Activated CD8-positive, alpha-beta memory T cell treated with anti-CD3 and anti-CD28 coated beads, Interleukin-2, amount 50 U/mL, for 1 hour (primary cell): Measurements from ENCODE around the gene MAJIN.
A peak's percentile ranks its signal among the peaks of the same experiment; 100 is the strongest.

Source experiments
- DNase-seq: peaks from one replicate; pipeline ENCODE4 v3.0.0-alpha.2; 2020; ENCODE audit errors: extremely low read depth

MAJIN gene

GRCh38 chr11:64911689-64912088 is 60.2 kb downstream of the MAJIN start:
- DNase-seq, result no peak

DNA sequence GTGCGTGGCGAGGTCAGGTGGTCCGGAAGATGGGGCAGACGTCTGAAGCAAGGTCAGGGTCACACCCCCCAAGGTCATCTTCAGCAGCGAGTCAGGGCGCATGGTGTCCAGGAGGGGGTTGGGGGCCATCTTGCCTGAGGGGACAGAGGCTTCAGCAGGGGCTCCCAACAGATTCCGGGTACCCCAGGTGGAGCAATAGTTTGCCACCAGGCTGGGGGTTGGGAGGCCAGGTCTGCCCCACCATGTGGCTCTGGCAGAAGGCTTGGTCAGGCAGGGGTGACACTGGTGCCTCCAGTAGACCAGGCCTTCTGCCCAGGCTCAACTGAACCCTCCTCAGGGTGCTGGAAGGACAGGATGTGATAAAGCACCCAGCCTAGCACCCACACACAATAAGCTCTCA is 60.8 kb downstream of the MAJIN start:
- DNase-seq, result no peak

DNA sequence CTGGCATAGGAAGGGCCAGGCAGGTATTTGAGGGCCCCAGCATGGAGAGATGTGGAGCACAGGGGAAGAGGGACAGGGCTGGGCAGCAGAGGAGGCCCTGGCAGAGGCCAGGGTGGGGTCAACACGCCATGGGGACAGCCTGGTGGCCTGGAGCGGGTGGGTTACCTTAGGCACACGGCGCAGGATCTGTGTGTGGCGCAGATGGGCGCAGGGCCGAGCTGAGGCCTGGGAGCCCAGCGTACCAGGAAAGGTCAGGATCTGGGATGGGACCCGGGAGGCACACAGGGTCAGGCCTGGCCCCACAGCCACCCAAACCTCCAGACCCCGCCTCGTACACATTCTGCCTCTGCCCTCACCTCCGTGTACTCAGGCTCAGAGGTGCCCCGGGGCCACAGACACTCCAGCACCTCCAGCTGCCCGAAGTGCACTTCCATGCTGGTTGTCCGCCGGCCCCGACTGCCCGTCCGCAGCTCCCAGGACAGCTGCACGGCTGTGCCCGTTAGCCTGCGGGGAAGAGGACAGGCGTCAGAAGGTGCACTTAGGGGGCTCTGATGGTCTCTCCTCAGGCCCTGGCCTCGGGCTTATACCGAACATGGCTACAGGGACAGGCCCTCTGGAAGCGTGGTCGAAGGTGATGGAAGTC is 61.3 kb downstream of the MAJIN start:
- no peak for DNase-seq

DNA sequence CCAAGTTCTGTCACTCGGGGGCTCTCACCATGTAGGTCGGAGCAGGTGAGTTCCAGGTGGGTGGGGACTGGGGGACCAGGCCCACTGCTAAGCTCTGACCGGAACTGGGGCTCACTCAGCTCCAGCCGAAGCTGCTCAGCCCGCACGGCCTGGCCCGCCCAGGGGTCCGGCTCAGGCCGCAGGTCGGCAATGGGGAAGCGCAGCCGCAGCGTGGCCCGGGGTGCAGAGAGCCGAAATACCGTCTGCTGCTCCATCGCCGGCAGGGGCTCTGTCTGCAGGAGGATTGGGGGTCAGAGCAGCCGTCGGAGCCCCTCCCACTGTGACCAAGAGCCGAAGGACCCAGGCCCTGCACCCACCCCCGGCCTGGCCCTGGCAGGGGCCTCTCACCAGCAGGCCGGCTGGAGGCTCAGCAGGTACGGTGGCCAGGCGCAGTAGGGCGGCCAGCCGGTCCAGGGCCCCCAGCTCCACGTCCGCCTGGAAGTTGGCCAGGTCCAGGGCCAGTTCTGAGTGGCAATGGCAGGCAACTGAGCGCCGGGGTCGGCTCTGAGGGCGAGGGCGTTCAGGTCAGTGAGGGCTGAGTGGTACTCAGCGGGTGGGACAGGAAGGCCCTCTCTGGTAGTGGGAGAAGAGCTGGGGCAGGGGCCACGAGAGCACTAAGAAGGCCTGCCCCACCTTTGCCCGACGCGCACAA is 62.1 kb downstream of the MAJIN start:
- DNase-seq, result no peak

- DNase-seq, result no peak
Observed at GRCh38 chr11:64908766-64909165, 63.1 kb downstream of the MAJIN start.

GRCh38 chr11:64906314-64906635 is 65.6 kb downstream of the MAJIN start:
- DNase-seq, result no peak

DNA sequence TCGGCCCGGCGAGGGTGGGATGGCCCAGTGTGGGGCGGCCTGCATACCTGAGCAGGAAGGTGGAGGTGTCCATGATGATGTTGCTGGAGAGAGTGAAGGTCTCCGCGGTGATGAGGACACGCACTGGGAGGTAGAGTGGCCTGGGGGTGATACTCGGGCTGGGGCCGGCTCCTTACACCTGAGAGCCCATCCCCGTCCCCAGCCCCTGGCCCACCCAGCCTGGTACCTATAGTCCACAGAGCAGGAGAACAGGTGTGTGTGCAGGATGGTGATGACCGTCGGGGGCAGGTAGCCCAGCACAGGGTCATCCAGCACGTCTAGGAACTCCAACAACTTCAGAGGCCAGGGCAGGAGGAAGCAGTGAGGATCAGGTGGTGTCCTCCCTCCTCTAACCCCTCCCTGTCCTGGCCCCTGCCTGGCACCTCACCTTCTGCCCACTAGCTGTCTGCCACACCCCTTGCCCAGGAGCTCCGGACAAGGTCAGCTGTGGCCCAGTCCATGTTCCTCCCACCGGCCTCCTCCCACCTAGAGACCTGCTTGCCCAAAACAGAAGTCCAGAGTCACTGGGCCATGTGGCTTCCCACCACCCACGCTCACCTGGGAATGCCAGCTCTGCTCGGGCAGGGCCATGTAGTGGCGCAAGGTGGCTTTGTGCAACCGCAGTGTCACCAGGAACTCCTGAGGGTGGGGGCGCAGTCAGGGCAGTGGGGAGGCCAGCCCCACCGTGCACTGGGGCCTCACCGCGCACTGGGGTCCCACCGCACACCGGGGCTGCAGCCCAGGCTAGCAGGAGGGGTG is 66.2 kb downstream of the MAJIN start:
- no peak for DNase-seq

GRCh38 chr11:64903291-64903833 is 68.5 kb downstream of the MAJIN start:
- DNase-seq, result no peak

DNA sequence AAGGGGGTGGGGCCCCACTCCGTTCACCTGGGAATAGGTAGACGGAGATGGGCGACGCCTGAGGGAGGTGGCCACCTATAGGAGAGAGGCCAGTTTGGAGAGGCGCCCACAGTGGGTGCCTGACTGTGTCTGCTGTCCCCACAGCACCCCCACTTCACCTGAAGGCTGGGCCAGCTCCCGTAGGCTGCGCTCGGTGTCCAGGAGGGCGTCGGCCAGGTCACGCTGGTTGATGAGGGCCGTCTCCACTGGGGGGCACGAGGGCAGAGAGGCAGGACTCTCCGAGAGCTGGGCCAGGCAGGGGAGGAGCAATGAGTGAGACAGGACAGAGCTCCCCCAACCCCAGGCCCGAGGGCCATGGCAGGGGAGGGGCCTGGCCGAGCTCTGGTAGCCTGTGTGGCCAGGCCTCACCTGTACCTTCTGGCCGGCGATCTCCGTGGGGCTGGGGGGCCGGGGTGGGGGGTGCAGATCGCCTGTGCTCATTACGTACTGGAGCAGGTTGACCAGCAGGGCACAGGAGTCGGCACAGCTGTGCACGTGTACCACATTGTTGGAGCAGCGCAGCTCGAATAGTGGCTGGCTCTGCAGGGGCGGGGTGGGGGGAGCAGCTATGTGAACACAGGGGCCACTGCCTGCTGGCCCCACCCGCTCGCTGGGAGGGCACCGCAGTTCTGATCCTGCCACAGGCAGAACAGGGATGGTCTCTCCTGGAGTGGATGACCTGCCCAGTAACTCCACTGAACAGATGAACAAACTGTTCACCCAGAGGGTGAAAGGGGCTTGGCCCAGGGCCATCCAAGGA is 69.6 kb downstream of the MAJIN start:
- no peak for DNase-seq

DNA sequence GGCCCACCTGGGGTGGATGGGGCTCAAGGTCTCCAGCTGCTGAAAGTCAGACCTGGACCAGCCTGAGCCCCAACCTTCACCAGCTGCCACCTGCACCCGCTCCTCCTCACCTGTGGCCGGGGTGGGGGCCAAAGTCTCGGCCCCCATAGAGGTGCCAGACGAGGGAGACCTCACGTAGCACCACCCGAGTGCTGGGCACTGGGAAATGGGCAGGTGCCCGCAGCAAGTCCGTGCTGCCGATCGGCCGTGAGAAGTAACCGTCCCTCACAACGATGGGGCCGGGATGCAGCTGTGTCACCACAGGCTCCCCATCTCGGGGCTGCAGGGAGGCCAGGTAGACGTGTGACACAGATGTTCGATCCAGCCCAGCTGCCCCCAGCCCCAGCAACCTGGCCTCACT is 71.1 kb downstream of the MAJIN start:
- DNase-seq, result no peak

DNA sequence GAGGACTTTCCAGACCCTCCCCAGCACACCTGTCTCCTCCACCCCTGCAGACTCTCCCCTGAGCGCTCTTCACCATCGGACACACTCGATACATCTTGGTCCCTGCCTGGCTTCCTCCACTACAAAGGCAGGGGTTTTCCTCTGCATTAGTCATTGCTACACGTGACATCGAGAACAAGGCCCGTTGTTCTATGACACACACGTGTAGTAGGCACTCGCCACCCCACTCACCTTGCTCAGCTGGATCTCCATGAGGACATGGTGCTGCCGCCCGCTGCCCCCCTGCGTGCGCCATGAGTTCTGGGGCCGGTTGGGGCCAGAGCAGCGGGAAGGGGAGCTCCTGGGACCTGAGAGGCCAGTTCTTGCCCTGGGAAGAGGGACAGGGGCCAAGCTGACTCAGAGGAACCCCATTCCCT is 71.6 kb downstream of the MAJIN start:
- peak; percentile 34 for DNase-seq

DNA sequence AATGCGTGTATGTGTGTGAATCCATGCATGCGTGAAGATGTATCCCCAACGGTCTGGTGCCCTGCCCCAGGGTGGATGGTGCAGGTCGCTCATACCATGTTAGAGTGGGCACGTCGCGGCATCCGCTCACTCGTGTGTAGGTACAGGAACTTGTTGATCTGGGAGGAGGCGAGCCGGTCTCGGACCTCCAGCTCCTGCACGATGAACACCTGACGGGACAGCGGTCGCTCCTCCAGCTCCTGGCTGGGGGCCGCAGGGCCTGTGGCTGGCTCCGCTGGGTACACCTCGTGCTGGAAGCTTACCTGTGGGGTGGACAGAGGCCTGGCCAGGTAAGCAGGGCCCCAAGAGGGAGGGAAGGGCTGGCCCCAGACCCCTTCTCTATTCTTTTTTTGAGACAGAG is 73.4 kb downstream of the MAJIN start:
- no peak for DNase-seq

GRCh38 chr11:64898076-64898445 is 73.8 kb downstream of the MAJIN start:
- DNase-seq, result no peak

DNA sequence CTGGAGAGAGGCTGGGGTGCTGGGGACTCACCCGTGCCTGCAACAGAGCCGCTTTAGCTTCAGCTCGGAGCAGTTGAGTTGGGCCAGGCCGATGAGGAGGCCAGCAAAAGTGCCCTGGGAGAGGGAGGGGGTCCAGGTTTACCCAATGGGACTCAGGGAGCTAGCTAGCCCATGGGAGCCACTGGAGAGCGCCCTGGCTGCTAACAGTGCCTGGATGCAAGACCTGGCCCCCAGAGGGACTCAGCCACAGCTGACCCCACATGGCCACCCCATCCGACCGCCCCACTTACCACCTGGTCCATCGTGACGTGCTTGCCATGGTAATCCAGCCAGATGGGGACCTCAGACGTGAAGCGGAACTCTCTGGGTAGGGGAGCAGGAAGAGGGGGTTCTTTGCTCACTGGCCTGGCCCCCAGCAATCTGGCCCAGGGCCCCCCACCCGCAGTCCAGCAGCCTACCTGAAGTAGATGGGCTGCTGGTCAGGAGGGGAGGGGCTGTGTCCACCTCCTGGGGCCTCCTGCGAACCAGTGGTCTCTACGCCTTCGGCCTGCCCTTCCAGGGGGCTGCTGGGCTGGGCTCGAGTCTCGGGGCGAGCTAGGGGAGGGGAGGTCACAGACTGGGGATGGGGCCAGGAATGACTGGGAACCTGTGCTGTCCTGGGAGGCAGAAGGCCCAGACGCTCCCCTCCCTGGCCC is 74.4 kb downstream of the MAJIN start:
- no peak for DNase-seq

DNA sequence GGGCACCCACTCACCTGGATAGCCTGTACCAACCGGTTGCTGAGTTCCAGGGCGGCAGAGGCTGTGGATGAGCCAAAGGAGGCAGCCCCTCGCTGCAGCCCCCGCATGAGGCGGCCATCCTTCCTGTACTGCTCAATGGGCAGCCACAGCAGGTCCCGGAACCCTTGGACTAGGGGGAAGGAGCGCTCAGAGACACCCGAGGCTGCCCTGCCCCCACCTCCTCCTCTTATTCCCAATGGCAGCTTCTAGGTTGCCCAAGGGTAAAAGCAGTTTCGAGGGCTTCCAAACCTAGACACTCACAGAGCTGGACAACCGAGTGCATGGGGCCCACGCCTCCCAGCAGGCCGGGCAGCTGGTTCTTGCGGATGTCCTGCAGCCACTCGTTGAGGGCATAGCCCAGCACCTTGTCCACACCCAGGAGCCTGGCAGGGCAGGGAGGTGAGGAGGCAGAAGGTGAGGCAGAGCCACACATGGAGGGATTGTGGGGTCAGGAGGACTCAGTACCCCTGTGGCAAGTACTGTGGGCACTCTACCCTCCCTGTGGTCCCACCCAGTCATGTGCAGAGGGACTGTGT is 75.4 kb downstream of the MAJIN start:
- no peak for DNase-seq

DNA sequence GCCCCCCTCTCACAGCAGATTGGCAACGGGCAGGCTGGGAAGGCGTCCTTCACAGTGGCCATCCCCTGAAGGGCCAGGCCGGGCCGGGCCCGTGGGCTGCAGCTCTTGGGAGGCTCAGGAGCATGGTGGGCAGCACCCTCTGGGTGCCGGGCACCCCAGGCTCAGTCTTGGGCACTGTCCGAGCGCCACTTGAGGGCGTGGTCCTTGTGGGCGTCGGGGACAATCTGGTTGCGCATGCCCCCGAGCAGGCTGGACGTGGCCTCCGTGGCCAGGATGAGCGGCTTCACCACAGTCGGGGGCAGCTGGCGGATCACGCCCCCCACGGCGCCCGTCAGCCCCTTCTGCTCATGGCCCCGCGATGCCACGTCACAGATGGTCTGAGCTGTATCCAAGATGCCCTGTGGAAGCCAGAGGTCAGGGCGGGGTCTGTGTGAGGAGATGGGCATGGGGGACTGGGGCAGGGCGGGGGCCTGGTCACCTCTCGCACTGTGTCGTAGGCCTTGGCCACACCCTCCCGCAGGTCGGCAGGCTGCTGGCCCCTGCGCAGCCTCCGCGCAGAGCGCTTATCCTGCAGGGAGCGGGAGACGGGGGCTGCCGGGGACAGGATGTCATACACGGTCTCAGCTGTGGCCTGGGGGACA is 77.0 kb downstream of the MAJIN start:
- DNase-seq, result no peak

DNA sequence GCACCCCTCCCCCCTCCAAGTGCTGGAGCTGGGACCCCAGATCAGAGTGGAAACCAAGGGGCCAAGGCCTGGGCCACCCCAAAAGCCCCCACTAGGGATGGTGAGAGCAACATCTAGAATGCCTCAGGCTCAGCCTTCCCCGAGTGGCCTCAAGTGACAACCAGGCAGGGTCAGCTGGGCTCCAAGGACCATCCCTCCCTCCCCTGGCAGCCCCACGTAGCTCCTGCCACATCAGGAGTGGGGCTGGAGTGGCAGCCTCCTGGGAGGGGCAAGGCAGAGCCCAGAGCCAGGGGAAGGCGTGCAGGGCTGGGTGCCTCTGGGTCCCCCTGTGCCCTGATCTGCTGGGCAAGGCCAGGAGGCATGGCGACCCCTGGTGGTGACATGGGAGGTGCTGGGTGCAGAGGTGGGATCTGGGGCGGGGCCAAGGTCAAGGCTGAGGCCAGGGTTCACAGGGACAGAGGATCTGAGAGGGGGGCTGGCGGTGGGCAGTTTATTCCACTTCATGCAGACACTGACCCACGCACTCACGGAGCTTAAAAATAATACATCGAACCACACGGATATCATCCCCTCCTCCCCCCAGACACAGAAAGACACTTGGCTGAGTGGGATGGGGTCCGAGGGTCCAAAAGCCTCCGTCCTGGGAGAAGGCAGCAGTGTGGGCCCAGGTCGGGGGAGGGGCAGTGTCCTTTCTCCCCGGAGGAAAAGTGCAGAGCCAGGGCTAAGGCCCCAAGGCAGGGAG is 77.7 kb downstream of the MAJIN start:
- peak; percentile 75 for DNase-seq

- no peak for DNase-seq
Observed at GRCh38 chr11:64893194-64894069, 78.5 kb downstream of the MAJIN start.

- no peak for DNase-seq
Observed at GRCh38 chr11:64892838-64893193, 79.1 kb downstream of the MAJIN start.
